ENCODE results near the gene FBXW2.

Gene FBXW2

DNA sequence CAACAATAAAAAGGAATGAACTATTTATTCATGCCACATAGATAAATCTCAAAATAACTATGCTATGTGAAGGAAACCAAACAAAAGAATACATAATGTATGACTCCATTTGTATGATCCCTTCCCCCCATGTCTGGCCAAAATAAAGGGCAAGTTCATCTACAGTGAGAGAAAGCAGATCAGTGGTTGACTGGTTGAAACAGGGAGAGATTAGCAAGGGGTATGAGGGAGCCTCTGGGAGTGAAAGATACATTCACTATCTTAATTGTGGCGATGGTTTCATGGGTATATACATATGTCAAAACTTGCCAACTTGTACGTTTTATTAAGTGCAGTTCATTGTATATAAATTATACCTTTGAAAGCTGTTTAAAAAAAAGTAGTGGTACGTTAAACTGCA lies 44.7 kb upstream of the FBXW2 start:
- TF ChIP-seq, protein P1, sequence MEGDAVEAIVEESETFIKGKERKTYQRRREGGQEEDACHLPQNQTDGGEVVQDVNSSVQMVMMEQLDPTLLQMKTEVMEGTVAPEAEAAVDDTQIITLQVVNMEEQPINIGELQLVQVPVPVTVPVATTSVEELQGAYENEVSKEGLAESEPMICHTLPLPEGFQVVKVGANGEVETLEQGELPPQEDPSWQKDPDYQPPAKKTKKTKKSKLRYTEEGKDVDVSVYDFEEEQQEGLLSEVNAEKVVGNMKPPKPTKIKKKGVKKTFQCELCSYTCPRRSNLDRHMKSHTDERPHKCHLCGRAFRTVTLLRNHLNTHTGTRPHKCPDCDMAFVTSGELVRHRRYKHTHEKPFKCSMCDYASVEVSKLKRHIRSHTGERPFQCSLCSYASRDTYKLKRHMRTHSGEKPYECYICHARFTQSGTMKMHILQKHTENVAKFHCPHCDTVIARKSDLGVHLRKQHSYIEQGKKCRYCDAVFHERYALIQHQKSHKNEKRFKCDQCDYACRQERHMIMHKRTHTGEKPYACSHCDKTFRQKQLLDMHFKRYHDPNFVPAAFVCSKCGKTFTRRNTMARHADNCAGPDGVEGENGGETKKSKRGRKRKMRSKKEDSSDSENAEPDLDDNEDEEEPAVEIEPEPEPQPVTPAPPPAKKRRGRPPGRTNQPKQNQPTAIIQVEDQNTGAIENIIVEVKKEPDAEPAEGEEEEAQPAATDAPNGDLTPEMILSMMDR (IDR thresholded peaks at IDR 0.05; ENCODE audit: low read depth, low read length), result no peak
- no peak for TF ChIP-seq EZH2phosphoT487 (IDR thresholded peaks at IDR 0.05; ENCODE audit: low read depth)
- H3K79me2 ChIP-seq (ENCODE audit: low read length), result peaks cover 66% of the 10 kb centered on the region

DNA sequence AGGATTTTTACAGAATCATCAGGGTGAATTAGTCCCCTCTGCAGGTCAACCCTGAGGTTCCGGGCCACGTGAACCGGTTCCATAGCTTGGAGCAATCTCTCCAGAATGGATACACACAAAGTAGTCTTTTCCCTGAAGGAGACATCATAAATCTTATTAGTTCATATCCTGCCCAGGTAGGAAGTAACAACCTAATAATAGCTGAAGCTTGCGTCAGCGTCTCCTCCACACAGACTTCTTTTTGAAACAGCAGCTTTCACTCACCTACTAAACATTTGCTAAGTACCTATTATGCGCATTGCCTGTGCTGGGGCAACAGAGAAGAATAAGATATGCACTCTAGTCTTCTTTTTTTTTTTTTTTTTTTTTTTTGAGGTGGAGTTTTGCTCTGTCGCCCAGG lies 40.1 kb upstream of the FBXW2 start:
- Histone ChIP-seq H3K36me3 (replicated peaks; ENCODE audit: low read depth, low read length) (peaks cover 45% of the 10 kb centered on the region), H3K4me2 (ENCODE audit: low read length) (no peak overlapping the region), H4K20me1 (ENCODE audit: insufficient read depth, low read length) (peaks cover 8% of the 10 kb centered on the region; the same call in 1 of the 2 replicates), H3K9me3 (ENCODE audit: insufficient read depth, low read length) (no peaks in the 10 kb centered on the region), H3K27me3 (ENCODE audit: low read depth, low read length) (no peaks in the 10 kb centered on the region), H3K4me3 (ENCODE audit: low read length) (no peak overlapping the region), H3K4me1 (ENCODE audit: low read length) (no peaks in the 10 kb centered on the region), H3K79me2 (ENCODE audit: low read length) (peaks cover 23% of the 10 kb centered on the region), H3K9ac (ENCODE audit: low read length) (no peak overlapping the region), H2AFZ (ENCODE audit: low read depth, low read length) (no peak overlapping the region), H3K27ac (ENCODE audit: low read length) (no peak overlapping the region)
- TF ChIP-seq, protein P1 (IDR thresholded peaks at IDR 0.05; ENCODE audit: low read depth, low read length), result no peak
- no peak for TF ChIP-seq EZH2phosphoT487 (IDR thresholded peaks at IDR 0.05; ENCODE audit: low read depth)

More for the DNA sequence above, 44.7 kb upstream of the FBXW2 start:
- peaks cover 22% of the 10 kb centered on the region for H3K36me3 ChIP-seq (replicated peaks; ENCODE audit: low read depth, low read length)
- no peak overlapping the region for H3K27ac ChIP-seq (ENCODE audit: low read length)
- H3K4me1 ChIP-seq (ENCODE audit: low read length), result peaks cover 8% of the 10 kb centered on the region
- no peaks in the 10 kb centered on the region for H3K27me3 ChIP-seq (ENCODE audit: low read depth, low read length)
- no peaks in the 10 kb centered on the region for H3K9me3 ChIP-seq (ENCODE audit: insufficient read depth, low read length)
- H4K20me1 ChIP-seq (ENCODE audit: insufficient read depth, low read length), result peaks cover 8% of the 10 kb centered on the region; the same call in 1 of the 2 replicates
- no peak overlapping the region for H2AFZ ChIP-seq (ENCODE audit: low read depth, low read length)
- no peak overlapping the region for H3K4me3 ChIP-seq (ENCODE audit: low read length)
- no peak overlapping the region for H3K9ac ChIP-seq (ENCODE audit: low read length)
- H3K4me2 ChIP-seq (ENCODE audit: low read length), result no peak overlapping the region

DNA sequence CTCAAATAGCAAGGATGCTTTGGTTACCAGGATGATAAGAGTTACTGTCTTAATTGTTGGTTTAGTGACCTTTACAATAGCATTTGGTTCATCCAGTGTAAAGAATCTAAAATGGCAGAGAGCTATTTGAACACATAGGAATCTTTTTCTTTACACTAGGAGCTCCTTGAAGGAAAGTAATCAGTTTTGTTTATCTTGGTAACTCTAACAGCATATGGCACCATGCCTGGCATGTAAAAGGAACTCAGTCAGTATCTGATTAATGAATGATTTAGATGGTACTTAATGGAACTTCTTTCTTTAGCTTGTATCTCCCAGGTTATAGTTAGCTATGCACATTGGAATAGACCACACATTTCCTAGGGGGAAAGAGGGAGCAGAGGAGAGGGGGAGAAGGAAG lies 39.6 kb upstream of the FBXW2 start:
- Histone ChIP-seq H2AFZ (ENCODE audit: low read depth, low read length) (no peak overlapping the region), H3K4me1 (ENCODE audit: low read length) (no peaks in the 10 kb centered on the region), H3K4me3 (ENCODE audit: low read length) (no peak overlapping the region), H3K79me2 (ENCODE audit: low read length) (peaks cover 18% of the 10 kb centered on the region), H3K27me3 (ENCODE audit: low read depth, low read length) (no peaks in the 10 kb centered on the region), H3K36me3 (replicated peaks; ENCODE audit: low read depth, low read length) (peaks cover 42% of the 10 kb centered on the region), H3K4me2 (ENCODE audit: low read length) (no peak overlapping the region), H3K9me3 (ENCODE audit: insufficient read depth, low read length) (no peaks in the 10 kb centered on the region), H3K27ac (ENCODE audit: low read length) (no peak overlapping the region), H4K20me1 (ENCODE audit: insufficient read depth, low read length) (peaks cover 3% of the 10 kb centered on the region; the same call in 1 of the 2 replicates), H3K9ac (ENCODE audit: low read length) (no peak overlapping the region)
- TF ChIP-seq EZH2phosphoT487 (IDR thresholded peaks at IDR 0.05; ENCODE audit: low read depth), result no peak
- TF ChIP-seq, protein P1 (IDR thresholded peaks at IDR 0.05; ENCODE audit: low read depth, low read length), result no peak

GRCh38 chr9:120830865-120831264 lies 37.6 kb upstream of the FBXW2 start:
- H3K36me3 ChIP-seq (replicated peaks; ENCODE audit: low read depth, low read length), result peaks cover 50% of the 10 kb centered on the region

More at GRCh38 chr9:120830865-120831264, 37.6 kb upstream of the FBXW2 start:
- H3K4me2 ChIP-seq (ENCODE audit: low read length), result no peak overlapping the region
- no peak overlapping the region for H2AFZ ChIP-seq (ENCODE audit: low read depth, low read length)
- H3K27ac ChIP-seq (ENCODE audit: low read length), result no peak overlapping the region
- H3K4me1 ChIP-seq (ENCODE audit: low read length), result no peaks in the 10 kb centered on the region
- no peak overlapping the region for H3K9ac ChIP-seq (ENCODE audit: low read length)
- no peaks in the 10 kb centered on the region for H3K27me3 ChIP-seq (ENCODE audit: low read depth, low read length)
- TF ChIP-seq, protein P1 (IDR thresholded peaks at IDR 0.05; ENCODE audit: low read depth, low read length), result no peak
- H4K20me1 ChIP-seq (ENCODE audit: insufficient read depth, low read length), result no peaks in the 10 kb centered on the region
- H3K9me3 ChIP-seq (ENCODE audit: insufficient read depth, low read length), result no peaks in the 10 kb centered on the region
- H3K4me3 ChIP-seq (ENCODE audit: low read length), result no peak overlapping the region
- H3K79me2 ChIP-seq (ENCODE audit: low read length), result 0 out of 2 replicates have a peak, but pooled peaks cover 5% of the 10 kb centered on the region
